NCI-H1092 treated with DMSO at 0.1 percent for 48 hours (cell line): ENCODE data around the gene CCDC190.
"Not testable (repeated sequence)": the region's sequence is repeated elsewhere in the genome, so short reads cannot be mapped to it uniquely, and the experiment has no call there.

Experiments
- DNase-seq: peaks from one replicate; lab custom pipeline; 2025; lab: John Stamatoyannopoulos, UW

CCDC190 gene

GRCh38 chr1:162877412-162877811 lies 16.4 kb upstream of the CCDC190 start:
- DNase-seq: no peak

GRCh38 chr1:162876751-162877150 lies 15.8 kb upstream of the CCDC190 start:
- DNase-seq: no peak

GRCh38 chr1:162873671-162874666 lies 13.0 kb upstream of the CCDC190 start:
- peak; percentile 64 for DNase-seq

- no peak for DNase-seq
Measured at GRCh38 chr1:162872981-162873380, 12.0 kb upstream of the CCDC190 start.

- DNase-seq: not testable (repeated sequence)
Measured at GRCh38 chr1:162871417-162871816, 10.4 kb upstream of the CCDC190 start.

GRCh38 chr1:162868972-162869371 lies 8.0 kb upstream of the CCDC190 start:
- no peak for DNase-seq

GRCh38 chr1:162861625-162862024 lies 650 bp upstream of the CCDC190 start:
- DNase-seq: no peak

- DNase-seq: no peak
Measured at GRCh38 chr1:162859191-162859590, 1.8 kb downstream of the CCDC190 start.

GRCh38 chr1:162857850-162858249 lies 3.1 kb downstream of the CCDC190 start:
- DNase-seq: no peak

GRCh38 chr1:162856260-162856659 lies 4.7 kb downstream of the CCDC190 start:
- DNase-seq: no peak

- DNase-seq: no peak
Measured at GRCh38 chr1:162855461-162856150, 5.4 kb downstream of the CCDC190 start.

GRCh38 chr1:162854245-162854882 lies 6.6 kb downstream of the CCDC190 start:
- peak; percentile 84 for DNase-seq

- DNase-seq: no peak
Measured at GRCh38 chr1:162851341-162851740, 9.6 kb downstream of the CCDC190 start.

- DNase-seq: no peak
Measured at GRCh38 chr1:162849711-162850110, 11.3 kb downstream of the CCDC190 start.

- DNase-seq: peak; percentile 74
Measured at GRCh38 chr1:162847839-162848453, 13.0 kb downstream of the CCDC190 start.

GRCh38 chr1:162846256-162847212 lies 14.4 kb downstream of the CCDC190 start:
- no peak for DNase-seq

GRCh38 chr1:162844153-162844552 lies 16.8 kb downstream of the CCDC190 start:
- no peak for DNase-seq

GRCh38 chr1:162840250-162840839 lies 20.6 kb downstream of the CCDC190 start:
- DNase-seq: no peak

- DNase-seq: no peak
Measured at GRCh38 chr1:162838863-162839262, 22.1 kb downstream of the CCDC190 start.

GRCh38 chr1:162835157-162835899 lies 25.6 kb downstream of the CCDC190 start:
- DNase-seq: no peak
